ENCODE data around the gene CHD2.
A peak's percentile ranks its signal among the peaks of the same experiment; 100 is the strongest.
"Not testable (repeated sequence)": the region's sequence is repeated elsewhere in the genome, so short reads cannot be mapped to it uniquely, and the experiment has no call there.

The CHD2 gene

DNA sequence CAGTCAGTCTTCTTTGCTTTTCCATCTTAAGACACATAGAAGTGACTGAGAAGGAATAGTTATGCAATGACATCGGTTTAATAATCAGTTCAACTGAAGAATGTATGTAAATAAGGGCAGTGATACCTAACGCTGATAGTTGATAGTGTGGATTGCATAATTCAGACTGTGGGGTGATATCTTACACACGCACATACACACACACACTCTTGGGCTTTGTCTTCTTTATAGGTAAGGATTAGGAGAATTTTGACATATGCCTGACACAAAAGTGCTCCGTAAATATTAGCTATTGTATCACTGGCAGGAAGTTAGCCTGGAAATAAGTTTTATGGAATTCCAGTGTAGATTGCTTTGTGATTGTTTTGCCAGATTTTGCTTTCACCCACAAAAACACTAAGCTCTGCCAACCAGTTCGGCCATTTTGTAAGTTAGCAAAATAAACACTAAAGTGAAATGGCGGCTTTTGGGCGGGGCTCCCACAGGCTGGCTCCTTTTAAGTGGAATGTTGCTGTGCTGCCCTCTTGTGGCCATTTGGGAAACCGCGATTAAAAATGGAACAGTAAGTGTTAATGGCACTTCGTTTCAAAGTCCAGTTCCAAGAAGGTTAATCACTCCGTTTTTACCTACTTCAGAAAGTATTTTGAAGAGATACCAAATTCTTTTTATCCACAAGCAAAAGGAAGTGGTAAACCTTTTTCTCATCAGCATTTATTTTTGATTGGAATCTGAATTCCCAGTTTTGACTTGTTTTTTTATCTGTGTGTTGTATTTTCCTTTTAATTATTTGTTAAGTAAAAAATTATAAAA is 17.7 kb downstream of the CHD2 start:
- H3K36me3 Mint-ChIP-seq (ENCODE audit: low read depth) = peaks cover 64% of the 10 kb centered on the region
- no peaks in the 10 kb centered on the region for H3K27me3 Mint-ChIP-seq (ENCODE audit: low read depth)
- peaks cover 75% of the 10 kb centered on the region for H3K4me1 Mint-ChIP-seq
- peak overlapping the region; percentile 40 to 52 (median 46) for H3K4me3 Mint-ChIP-seq
- H3K27ac Mint-ChIP-seq = peak overlapping the region; percentile 99 to 100 (median 99)
- TF ChIP-seq, protein P1, sequence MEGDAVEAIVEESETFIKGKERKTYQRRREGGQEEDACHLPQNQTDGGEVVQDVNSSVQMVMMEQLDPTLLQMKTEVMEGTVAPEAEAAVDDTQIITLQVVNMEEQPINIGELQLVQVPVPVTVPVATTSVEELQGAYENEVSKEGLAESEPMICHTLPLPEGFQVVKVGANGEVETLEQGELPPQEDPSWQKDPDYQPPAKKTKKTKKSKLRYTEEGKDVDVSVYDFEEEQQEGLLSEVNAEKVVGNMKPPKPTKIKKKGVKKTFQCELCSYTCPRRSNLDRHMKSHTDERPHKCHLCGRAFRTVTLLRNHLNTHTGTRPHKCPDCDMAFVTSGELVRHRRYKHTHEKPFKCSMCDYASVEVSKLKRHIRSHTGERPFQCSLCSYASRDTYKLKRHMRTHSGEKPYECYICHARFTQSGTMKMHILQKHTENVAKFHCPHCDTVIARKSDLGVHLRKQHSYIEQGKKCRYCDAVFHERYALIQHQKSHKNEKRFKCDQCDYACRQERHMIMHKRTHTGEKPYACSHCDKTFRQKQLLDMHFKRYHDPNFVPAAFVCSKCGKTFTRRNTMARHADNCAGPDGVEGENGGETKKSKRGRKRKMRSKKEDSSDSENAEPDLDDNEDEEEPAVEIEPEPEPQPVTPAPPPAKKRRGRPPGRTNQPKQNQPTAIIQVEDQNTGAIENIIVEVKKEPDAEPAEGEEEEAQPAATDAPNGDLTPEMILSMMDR (IDR thresholded peaks at IDR 0.05; ENCODE audit: unreplicated experiment in 3 of 3) = peak; percentile 90 to 95 (median 92)
- H3K9me3 Mint-ChIP-seq = no peaks in the 10 kb centered on the region

DNA sequence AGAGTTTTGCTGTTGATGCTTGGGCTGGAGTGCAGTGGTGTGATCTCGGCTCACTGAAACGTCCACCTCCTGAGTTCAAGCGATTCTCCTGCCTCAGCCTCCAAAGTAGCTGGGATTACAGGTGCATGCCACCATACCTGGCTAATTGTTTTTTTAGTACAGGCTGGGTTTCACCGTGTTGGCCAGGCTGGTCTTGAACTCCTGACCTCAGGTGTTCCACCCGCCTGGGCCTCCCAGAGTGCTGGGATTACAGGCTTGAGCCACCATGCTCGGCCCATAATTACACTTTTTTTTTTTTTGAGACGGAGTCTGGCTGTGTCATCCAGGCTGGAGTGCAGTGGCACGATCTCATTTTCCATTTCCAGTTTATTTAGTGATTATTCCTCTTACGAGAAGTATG is 18.8 kb downstream of the CHD2 start:
- Mint-ChIP-seq H3K4me1 (peaks cover 73% of the 10 kb centered on the region), H3K36me3 (ENCODE audit: low read depth) (peaks cover 64% of the 10 kb centered on the region)
- not testable (repeated sequence) for H3K9me3 Mint-ChIP-seq; H3K27ac Mint-ChIP-seq; H3K27me3 Mint-ChIP-seq (ENCODE audit: low read depth); H3K4me3 Mint-ChIP-seq

DNA sequence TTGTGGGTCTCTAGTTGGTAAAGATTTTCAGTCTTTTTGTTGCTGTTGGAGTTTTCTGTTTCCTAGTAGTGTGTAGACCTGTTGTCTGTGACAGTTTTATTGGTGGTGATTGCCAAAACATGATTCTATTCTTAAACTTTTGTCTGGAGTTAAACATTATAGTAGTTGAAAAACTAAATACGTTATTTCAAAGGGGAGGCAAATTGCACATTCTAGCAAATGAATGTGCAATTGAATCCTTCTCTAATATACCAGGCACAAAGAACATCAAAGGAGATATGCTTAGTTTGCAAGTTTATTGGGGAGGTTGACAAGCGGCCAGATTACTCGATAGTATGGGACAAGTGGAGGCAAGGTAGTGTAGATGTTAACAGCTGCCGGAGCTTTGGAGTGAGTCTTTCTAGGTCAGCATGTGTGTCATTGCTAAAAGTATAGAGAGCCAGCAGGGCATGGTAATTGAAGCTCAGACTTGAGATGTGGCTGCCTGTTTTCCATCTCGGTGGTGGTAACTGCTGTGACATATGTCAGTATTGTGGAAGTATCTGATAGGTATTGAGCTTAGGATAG is 20.6 kb downstream of the CHD2 start:
- H3K36me3 Mint-ChIP-seq (ENCODE audit: low read depth) = peaks cover 68% of the 10 kb centered on the region

DNA sequence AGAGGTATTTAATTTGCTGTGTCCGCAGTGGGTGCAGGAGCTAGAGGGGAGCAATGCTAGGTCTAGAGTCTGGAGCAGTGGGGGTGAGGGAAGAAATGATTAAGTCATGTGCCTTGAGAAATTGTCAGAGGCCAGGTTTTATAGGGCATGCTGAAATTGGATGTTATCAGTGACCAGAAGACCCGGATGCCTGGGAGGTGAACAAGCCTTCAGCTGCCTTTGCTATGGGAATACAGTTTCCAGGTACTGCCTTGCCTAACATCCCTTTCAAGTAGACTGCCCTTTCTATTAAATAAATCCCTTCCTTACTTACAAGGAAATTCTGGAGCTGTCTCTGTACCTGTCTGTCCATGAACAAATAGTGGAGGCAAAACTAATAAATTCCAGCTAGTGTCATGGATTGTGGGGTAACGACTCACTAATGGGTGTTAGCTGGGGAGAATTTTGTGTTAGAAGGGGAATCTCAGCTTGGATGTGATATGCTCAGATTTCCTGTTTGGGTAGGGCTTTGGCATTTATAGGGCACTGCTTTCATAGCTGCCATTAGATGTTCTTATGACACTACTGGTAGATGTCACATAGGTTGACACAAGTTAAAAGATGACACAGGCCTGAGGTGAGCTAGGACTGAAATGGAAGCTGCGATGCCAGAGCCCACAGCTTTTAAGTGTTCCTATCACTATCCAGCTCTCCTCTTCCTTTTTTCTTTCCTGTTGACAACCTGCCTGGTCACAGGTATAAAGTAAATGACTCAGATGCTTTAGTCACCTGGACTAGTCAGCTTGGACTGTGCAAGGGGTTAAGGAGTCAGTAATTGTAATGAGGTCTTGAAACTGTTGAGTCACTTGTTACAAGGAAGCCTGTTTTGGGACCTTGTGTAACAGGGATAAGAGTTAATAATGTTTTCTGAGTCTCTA is 21.3 kb downstream of the CHD2 start:
- H3K9me3 Mint-ChIP-seq = no peaks in the 10 kb centered on the region
- peak overlapping the region; percentile 73 to 79 (median 75) for H3K27ac Mint-ChIP-seq
- H3K27me3 Mint-ChIP-seq (ENCODE audit: low read depth) = no peaks in the 10 kb centered on the region
- TF ChIP-seq, protein P1 (IDR thresholded peaks at IDR 0.05; ENCODE audit: unreplicated experiment in 3 of 3) = no peak
- H3K4me3 Mint-ChIP-seq = no peak overlapping the region
- peaks cover 67% of the 10 kb centered on the region for H3K4me1 Mint-ChIP-seq
- H3K36me3 Mint-ChIP-seq (ENCODE audit: low read depth) = peaks cover 68% of the 10 kb centered on the region

More for the DNA sequence above, 20.6 kb downstream of the CHD2 start:
- Mint-ChIP-seq H3K4me1 (peaks cover 69% of the 10 kb centered on the region), H3K27me3 (ENCODE audit: low read depth) (no peaks in the 10 kb centered on the region), H3K4me3 (no peak overlapping the region), H3K27ac (peak overlapping the region; percentile 72 to 79 (median 72)), H3K9me3 (no peaks in the 10 kb centered on the region)
- TF ChIP-seq, protein P1 (IDR thresholded peaks at IDR 0.05; ENCODE audit: unreplicated experiment in 3 of 3) = no peak

DNA sequence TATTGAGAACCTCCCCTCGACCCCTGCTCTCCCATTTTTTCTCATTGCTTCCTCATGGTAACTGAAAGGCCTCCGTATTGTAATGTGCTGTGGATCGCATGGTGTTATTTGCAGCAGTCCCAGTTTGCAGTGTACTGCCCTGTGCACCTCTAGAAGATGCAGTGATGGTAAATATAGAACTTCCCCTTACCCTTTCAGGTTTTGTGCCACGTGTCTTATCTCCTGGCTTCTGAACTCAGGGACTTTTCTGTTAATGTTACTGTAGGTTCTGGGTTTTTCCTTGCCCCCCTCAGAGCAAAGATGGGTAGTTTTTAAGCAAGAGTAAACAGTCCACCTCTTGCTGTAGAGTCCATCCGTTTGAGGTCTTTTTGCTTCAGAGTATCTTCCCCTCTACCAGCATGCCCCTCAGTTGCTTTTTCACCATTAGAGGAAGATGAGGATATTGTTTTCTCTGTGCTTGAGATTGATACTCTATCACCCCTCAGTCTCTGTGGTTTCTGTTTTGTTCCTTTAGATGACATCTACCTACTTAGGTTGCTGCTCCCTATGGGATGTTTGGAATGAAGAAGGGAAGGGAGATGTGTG is 22.4 kb downstream of the CHD2 start:
- Mint-ChIP-seq H3K27me3 (ENCODE audit: low read depth) (no peaks in the 10 kb centered on the region), H3K27ac (peak overlapping the region; percentile 73 to 75 (median 73)), H3K4me3 (no peak overlapping the region), H3K4me1 (peaks cover 63% of the 10 kb centered on the region), H3K9me3 (no peaks in the 10 kb centered on the region), H3K36me3 (ENCODE audit: low read depth) (peaks cover 72% of the 10 kb centered on the region)
- TF ChIP-seq, protein P1 (IDR thresholded peaks at IDR 0.05; ENCODE audit: unreplicated experiment in 3 of 3) = no peak

DNA sequence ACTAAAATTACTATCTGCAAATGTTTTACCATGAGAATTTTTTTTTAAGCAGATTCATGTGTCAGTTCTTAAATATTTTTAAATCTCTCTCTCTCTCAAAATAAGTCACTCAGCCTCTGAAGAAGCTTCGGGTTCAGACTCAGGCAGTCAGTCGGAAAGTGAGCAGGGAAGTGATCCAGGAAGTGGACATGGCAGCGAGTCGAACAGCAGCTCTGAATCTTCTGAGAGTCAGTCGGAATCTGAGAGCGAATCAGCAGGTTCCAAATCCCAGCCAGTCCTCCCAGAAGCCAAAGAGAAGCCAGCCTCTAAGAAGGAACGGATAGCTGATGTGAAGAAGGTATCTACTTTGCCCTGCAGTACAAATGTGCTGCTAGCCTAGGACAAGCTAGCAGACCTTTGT is 24.1 kb downstream of the CHD2 start:
- H3K4me3 Mint-ChIP-seq = no peak overlapping the region
- H3K9me3 Mint-ChIP-seq = no peaks in the 10 kb centered on the region
- TF ChIP-seq, protein P1 (IDR thresholded peaks at IDR 0.05; ENCODE audit: unreplicated experiment in 3 of 3) = no peak
- peaks cover 65% of the 10 kb centered on the region for H3K4me1 Mint-ChIP-seq
- H3K27me3 Mint-ChIP-seq (ENCODE audit: low read depth) = no peaks in the 10 kb centered on the region
- peaks cover 84% of the 10 kb centered on the region for H3K36me3 Mint-ChIP-seq (ENCODE audit: low read depth)
- H3K27ac Mint-ChIP-seq = peak overlapping the region; percentile 17 to 33 (median 24)
